Stimulated activated CD8-positive, alpha-beta memory T cell treated with anti-CD3 and anti-CD28 coated beads, Interleukin-4, amount 100 ng/mL, for 4 hours (primary cell): ENCODE results near the gene NINJ2.

Experiments used
- DNase-seq, 2 donors: peaks; one replicate each; pipeline ENCODE4 v3.0.0-alpha.2; 2020; ENCODE audit warnings: low read depth in 2 of 2, low spot score in 1 of 2

NINJ2 gene

GRCh38 chr12:553216-554000 lies 109.8 kb downstream of the NINJ2 start:
- DNase-seq, result no peak

GRCh38 chr12:552466-552865 lies 110.8 kb downstream of the NINJ2 start:
- DNase-seq, result no peak

DNA sequence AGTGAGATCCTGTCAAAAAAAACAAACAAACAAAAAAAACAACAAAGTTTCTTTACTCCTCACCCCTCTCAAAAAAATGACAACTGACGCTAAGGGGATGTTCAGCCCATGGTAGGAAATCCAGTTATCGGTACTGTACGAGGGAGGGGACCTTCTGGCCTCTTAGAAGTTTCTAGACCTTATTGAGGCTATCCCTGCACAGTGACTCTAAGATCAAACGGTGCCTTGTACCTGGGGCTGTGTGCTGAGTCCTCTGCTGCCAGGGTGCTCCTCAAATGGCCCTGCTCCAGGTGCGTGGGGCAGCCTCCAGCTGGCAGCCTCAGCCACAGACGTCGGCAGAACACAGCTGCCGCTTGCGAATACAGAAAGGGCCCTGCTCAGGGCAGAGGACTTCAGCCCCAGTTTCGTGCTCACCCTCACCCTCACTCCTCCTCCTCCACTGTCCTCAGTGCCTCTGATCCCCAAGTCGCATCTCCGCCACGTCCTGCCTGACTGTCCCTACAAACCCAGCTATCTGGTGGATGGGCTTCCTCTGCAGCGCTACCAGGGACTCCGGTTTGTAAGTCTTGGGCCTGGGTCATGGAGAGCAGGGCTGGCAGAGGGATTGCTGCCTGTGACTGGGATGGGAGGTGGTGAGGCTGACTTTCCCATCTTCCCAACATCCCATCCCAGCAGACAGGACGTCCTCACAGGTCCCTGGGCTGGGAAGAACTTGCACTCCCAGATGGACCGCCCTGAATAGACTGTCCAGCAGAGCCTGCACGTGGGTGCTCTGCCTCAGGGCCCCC lies 112.6 kb downstream of the NINJ2 start:
- no peak for DNase-seq

GRCh38 chr12:549476-550082 lies 113.7 kb downstream of the NINJ2 start:
- no peak for DNase-seq

DNA sequence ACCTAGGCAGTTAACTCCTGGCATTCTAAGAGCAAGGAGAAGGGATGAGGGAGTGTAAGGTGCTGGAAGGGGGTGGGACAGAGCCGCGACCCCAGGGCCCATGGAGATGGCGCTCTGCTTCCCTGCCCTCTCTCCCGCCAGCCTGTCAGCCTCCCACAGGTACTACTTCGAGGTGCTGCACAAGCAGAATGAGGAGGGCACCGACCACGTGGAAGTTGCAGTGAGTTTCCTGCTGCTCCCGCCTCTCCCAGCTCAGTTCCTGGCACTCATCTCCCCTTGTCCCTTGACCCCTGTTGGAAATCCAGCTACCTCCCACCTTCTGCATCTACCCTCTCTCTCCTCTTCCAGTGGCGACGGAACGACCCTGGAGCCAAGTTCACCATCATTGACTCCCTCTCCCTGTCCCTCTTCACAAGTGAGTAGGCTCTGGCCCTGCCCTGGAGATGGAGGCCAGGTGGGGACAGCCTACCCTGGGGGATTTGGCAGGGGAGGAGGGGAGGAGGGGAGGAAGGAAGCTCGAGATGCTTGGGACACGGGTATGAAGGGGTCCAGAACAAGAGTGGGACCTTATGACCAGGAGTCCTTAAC lies 115.3 kb downstream of the NINJ2 start:
- DNase-seq, result no peak

GRCh38 chr12:546920-547845 lies 116.1 kb downstream of the NINJ2 start:
- peak; percentile 34 to 42 for DNase-seq

DNA sequence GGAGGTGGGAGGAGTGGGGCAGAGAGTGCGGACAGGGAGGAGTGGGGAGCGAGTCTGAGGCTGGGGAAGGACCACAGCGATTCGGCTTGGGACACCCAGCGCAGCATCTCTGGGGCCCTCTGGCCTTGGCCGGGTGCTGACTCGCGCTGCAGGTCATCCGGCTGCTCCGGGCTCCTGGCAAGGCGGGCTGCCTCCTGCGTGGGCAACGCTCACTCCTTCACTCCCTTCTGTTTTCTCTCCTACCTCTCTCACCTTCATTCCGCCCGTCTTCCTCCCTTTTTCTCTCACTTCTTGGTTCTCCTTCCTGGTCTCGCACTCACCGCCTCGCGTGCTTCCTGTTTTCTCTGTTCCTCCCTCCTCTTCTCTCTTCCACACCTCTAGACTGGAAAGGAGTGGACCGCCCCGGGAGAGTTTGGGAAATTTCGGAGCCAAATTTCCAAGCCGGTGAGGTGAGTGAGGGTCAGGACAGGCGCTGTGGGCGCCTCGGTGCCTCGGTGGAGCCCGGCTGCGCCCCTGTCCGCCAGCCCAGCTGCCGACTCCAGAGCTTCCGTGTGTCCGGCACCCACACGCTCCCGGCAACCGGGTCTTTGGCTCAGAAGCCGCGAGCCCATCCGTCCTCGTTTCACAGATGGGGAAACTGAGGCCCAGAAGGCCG lies 116.9 kb downstream of the NINJ2 start:
- no peak for DNase-seq

DNA sequence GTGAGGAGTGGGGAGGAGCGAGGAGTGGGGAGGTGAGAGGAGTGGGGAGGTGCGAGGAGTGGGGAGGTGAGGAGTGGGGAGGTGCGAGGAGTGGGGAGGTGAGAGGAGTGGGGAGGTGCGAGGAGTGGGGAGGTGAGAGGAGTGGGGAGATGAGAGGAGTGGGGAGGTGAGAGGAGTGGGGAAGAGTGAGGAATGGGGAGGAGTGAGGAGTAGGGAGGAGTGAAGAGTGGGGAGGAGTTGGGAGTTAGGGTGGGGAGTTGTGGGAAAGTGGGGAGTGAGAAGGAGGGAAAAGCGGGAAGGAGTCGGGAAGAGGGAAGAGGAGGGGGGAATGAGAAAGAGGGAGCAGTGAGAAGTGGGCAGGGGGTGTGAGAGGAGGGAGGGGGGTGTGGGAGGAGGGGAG lies 117.4 kb downstream of the NINJ2 start:
- no peak for DNase-seq

DNA sequence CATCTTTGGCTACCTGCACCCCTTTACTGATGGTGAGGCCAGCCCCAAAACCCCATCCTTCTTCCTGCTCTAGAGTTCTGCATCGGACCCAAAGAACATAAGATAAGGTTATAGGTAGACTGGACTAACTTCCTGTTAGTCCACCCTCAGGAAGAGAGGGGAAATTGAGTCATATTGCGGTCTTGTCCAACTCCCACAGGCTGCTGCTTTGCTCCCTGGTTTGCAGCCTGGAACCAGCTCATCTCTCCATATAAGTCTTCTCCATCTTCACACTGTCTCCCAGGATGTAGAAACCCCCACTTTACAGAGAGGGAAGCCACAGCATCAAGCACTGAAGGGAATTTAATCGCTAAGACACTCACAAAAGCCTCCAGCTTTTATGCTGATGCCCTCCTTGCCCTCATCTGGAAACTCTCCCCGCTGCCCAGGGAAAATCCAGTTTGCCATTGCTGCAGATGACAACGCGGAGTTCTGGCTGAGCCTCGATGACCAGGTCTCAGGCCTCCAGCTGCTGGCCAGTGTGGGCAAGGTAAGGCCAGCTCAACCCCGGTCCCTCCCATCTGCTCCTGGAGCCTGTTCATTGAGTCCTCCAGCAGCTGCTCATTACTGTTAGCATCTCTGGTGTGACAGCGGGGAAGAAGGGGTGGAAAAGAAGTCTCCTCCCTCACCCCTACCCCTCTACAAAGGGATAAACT lies 118.2 kb downstream of the NINJ2 start:
- no peak for DNase-seq

- DNase-seq, result no peak
These were observed 119.1 kb downstream of the NINJ2 start for GRCh38 chr12:544142-544541.

DNA sequence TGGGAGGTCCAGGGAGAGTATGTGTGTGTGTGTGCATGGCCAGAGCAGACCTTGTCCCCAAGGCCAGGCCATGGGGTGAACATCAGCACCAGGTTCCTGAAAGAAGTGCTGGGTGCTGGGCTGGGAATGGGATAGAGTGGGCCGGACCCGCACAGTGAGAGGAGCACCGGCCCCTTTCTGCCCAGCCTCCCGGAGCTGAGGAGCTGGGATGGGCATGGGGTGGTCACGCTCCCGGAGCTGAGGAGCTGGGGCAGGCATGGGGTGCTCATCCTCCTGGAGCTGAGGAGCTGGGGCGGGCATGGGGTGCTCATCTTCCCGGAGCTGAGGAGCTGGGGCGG lies 120.2 kb downstream of the NINJ2 start:
- no peak for DNase-seq

GRCh38 chr12:542395-543113 lies 120.7 kb downstream of the NINJ2 start:
- no peak for DNase-seq

GRCh38 chr12:541676-542324 lies 121.4 kb downstream of the NINJ2 start:
- DNase-seq, result no peak

- no peak for DNase-seq
These were observed 123.5 kb downstream of the NINJ2 start for GRCh38 chr12:539540-540310.

DNA sequence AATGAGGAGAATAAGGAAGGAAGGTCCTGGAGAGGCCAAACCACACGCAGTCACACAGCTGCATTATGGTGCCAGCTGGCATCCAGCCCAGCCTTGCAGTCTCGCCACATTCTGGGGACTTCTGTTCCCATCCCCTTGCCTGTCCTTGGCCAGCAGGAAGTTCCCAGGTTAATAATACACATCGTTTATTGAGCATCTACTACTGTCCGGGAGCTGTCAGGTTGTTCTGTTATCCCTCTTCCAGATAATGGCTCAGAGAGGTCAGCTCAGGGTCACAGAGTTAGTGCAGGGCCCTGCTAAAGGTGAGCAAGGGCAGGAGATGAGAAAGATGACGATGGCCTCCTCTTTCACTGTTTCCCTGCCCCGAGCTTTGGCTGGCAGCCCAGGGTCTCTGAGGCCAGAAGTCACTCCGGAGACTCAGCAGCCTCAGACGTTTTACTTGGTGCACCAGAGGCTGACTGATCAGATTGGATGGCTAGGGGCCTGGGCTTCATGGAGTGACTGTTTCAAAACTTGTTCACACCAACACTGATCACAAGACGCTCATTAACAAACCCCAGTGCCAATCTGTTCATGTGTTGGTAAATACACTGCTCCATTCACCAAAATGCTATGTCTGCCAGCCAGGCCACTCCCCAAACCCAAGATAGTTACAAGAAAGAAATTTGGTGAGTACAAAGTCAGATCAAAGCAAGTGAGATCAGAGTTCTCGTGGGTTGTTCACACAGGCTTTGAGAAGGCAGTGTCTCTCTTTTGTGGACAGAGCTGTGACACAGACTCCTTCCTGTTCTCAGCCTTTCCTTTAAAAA lies 124.3 kb downstream of the NINJ2 start:
- peak in 1 of 2 donors; percentile 17 for DNase-seq

DNA sequence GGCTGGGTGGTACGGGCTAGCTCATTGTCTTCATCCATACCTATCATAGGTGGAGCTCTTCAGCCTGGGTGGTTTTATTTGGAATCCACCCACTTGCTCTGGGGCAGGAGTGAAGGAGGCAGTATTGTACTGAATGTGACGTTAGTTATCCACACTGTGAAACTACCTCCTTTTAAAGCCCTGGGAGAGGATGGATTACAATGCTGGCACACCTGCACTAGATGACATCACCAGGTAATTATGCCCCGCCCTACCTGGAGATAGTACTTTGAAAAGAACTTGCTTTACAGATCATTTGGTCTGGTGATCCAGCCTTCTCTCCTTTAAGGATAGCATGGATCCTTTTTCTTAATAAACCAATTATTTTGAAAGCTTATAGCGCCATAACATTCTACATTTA lies 125.5 kb downstream of the NINJ2 start:
- no peak for DNase-seq

- no peak for DNase-seq
These were observed 126.4 kb downstream of the NINJ2 start for GRCh38 chr12:536751-537245.
